DND-41 (cell line): Measurements from ENCODE around the gene MYT1.

ENCODE experiments used
- ATAC-seq: fragments of 200-7000 bp; cut with Tn5 transposase; 3 replicates; pipeline ENCODE4 v1.9.1; 2021; ENCODE audit warnings: low read depth; ENCODE audit not compliant: insufficient read depth
- DNase-seq: peaks from one replicate; pipeline ENCODE4 v3.0.0-alpha.2; 2020
- H2AFZ ChIP-seq: 2 replicates; pipeline ENCODE4 v1.6.0; 2012; ENCODE audit warnings: low read depth, low read length
- H3K27ac ChIP-seq: 2 replicates; pipeline ENCODE4 v1.5.1; 2012; ENCODE audit warnings: low read length, inconsistent platforms
- H3K27me3 ChIP-seq: fragments of 200-600 bp; sonication (generic); 2 replicates; pipeline ENCODE4 v1.6.0; 2012; ENCODE audit warnings: low read length, mild to moderate bottlenecking, inconsistent platforms; ENCODE audit not compliant: insufficient read depth, poor library complexity
- H3K36me3 ChIP-seq: 2 replicates; pipeline ENCODE4 v1.5.1; 2012; ENCODE audit warnings: low read length, inconsistent platforms; ENCODE audit not compliant: insufficient read depth
- H3K4me1 ChIP-seq: 2 replicates; pipeline ENCODE4 v1.5.1; 2012; ENCODE audit warnings: mild to moderate bottlenecking, low read length; ENCODE audit not compliant: insufficient read depth
- H3K4me2 ChIP-seq: 2 replicates; pipeline ENCODE4 v1.6.0; 2012; ENCODE audit warnings: mild to moderate bottlenecking, moderate library complexity, low read length, inconsistent platforms; ENCODE audit not compliant: insufficient read depth
- H3K4me3 ChIP-seq, 2 experiments: fragments of 200-600 bp in 1 of 2; shearing (Covaris generic) in 1 of 2; 2 replicates each; pipeline ENCODE4 v1.5.1; 2012 to 2016; ENCODE audit warnings: inconsistent platforms in 2 of 2, low read length in 2 of 2, mild to moderate bottlenecking in 2 of 2, low read depth in 1 of 2, moderate library complexity in 1 of 2
- H3K79me2 ChIP-seq: 2 replicates; pipeline ENCODE4 v1.6.0; 2012; ENCODE audit warnings: low read length, inconsistent platforms; ENCODE audit not compliant: insufficient read depth
- H3K9ac ChIP-seq: 2 replicates; pipeline ENCODE4 v1.6.0; 2012; ENCODE audit warnings: low read depth, mild to moderate bottlenecking, inconsistent platforms, low read length, moderate library complexity
- H3K9me3 ChIP-seq: 2 replicates; pipeline ENCODE4 v1.5.1; 2012; ENCODE audit warnings: low read length, moderate library complexity, mild to moderate bottlenecking, inconsistent platforms; ENCODE audit not compliant: insufficient read depth, severe bottlenecking
- H4K20me1 ChIP-seq: 2 replicates; pipeline ENCODE4 v1.6.0; 2012; ENCODE audit warnings: low read length; ENCODE audit not compliant: insufficient read depth
- EZH2 ChIP-seq: IDR thresholded peaks from 3 replicates; pipeline ENCODE4 v1.6.1; 2012; ENCODE audit warnings: borderline replicate concordance, low read depth, mild to moderate bottlenecking, moderate library complexity, low read length, inconsistent platforms; ENCODE audit not compliant: severe bottlenecking
- TF ChIP-seq, protein P1 (sequence below): IDR thresholded peaks from 2 replicates; pipeline ENCODE4 v1.5.1; 2012; ENCODE audit warnings: borderline replicate concordance, low read length, moderate library complexity, mild to moderate bottlenecking; ENCODE audit not compliant: poor library complexity, severe bottlenecking; ENCODE audit errors: extremely low read depth

The MYT1 gene

DNA sequence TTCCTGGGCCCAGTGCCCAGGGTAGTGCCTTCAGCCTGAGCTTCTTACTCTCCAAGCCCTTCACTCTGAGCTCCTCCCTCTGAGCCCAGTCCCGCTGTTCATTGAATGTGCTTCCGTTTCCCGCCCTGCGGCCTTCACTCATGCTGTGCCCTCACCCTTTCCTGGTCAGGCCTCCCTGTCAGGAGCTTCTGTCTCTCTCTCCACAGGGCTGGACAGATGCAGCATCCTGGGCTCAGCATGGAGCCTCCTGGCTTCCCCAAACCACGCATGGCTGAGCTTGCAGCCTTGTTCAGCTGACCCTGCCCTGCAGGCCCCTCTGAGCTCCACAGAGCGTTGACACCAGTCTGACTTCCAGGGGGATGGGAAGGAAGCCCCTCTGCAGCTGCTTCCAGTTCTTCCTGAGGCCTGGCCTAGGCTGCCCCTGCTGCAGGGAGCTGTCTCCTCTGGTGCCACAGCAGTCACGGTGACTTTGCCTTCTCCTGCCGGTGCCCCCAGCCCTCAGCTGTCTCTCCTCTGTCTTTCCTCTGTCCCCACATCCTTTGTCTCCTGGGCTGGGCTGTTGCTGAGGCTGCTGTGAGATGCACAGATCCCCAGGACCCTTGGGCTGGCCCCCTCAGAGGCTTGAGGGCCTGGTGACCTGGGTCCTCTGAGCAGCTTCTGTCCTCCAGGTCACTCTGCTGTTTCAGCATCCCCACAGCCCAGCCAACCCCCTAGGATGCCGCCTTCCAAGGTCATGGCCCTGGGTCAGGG lies 7.9 kb upstream of the MYT1 start:
- Histone ChIP-seq H3K4me1 (no peaks in the 10 kb centered on the region), H4K20me1 (peaks cover 31% of the 10 kb centered on the region), H3K36me3 (no peaks in the 10 kb centered on the region), H3K4me3 (no peak overlapping the region), H3K79me2 (no peaks in the 10 kb centered on the region), H3K9me3 (no peaks in the 10 kb centered on the region), H3K4me2 (no peak overlapping the region), H3K27me3 (no peaks in the 10 kb centered on the region), H3K9ac (no peak overlapping the region), H2AFZ (no peak overlapping the region), H3K27ac (no peak overlapping the region)
- ATAC-seq (no peak), DNase-seq (no peak)
- TF ChIP-seq, protein P1, sequence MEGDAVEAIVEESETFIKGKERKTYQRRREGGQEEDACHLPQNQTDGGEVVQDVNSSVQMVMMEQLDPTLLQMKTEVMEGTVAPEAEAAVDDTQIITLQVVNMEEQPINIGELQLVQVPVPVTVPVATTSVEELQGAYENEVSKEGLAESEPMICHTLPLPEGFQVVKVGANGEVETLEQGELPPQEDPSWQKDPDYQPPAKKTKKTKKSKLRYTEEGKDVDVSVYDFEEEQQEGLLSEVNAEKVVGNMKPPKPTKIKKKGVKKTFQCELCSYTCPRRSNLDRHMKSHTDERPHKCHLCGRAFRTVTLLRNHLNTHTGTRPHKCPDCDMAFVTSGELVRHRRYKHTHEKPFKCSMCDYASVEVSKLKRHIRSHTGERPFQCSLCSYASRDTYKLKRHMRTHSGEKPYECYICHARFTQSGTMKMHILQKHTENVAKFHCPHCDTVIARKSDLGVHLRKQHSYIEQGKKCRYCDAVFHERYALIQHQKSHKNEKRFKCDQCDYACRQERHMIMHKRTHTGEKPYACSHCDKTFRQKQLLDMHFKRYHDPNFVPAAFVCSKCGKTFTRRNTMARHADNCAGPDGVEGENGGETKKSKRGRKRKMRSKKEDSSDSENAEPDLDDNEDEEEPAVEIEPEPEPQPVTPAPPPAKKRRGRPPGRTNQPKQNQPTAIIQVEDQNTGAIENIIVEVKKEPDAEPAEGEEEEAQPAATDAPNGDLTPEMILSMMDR: no peak
- TF ChIP-seq EZH2: no peak

DNA sequence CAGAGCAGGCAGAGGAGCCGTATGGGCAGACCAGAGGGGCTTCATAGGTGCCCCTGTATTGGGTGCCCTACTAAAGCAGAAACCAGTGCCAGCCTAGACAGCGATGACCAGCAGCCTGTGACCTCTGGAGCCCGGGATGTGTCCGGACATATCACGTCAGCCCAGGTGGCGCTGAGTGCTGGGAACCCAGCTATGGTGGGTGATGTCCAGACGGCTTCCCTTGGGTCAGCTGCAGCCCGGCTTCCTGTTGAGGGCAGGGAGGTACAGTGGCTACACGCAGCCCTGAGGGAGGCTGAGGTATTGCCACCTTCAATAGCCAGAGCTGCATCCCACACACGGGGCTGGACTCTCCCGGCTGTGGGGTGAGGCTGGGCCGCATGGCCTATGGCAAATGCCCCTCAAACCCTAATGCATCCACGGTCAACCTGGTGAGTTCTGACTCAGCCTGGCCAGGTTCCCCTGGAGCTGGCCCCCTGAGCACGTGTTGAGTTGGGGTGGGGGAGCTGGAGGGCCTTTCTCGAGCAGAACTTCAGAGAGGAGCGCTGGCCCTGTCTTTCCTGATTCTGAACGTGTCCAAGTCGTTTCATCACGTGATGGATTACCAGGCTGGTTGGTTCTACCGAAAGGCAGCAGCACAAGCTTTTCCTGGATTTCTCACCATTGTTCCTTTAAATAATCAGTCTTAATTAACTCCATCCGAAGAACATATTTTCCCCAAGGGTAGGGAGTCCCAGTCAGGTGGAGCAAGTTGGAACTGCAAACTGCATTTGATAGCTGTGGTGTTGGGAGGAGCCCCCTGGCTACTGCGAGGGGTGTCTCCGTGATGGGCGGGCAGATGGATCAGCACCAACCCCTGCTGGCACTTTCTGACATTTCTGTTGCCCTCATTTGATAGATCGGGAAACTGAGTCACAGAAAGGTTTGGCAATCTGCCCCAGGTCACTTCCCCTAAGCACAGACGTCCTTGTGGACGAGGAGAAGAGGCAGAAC lies 7.1 kb upstream of the MYT1 start:
- Histone ChIP-seq H2AFZ (no peak overlapping the region), H3K79me2 (no peaks in the 10 kb centered on the region), H3K27ac (no peak overlapping the region), H3K9me3 (no peaks in the 10 kb centered on the region), H3K36me3 (no peaks in the 10 kb centered on the region), H3K4me1 (no peaks in the 10 kb centered on the region), H3K27me3 (peaks cover 1% of the 10 kb centered on the region), H3K4me2 (no peak overlapping the region), H3K4me3 (no peak overlapping the region), H4K20me1 (peaks cover 31% of the 10 kb centered on the region), H3K9ac (no peak overlapping the region)
- DNase-seq: no peak
- no peak for TF ChIP-seq EZH2
- TF ChIP-seq, protein P1: no peak
- ATAC-seq: no peak

DNA sequence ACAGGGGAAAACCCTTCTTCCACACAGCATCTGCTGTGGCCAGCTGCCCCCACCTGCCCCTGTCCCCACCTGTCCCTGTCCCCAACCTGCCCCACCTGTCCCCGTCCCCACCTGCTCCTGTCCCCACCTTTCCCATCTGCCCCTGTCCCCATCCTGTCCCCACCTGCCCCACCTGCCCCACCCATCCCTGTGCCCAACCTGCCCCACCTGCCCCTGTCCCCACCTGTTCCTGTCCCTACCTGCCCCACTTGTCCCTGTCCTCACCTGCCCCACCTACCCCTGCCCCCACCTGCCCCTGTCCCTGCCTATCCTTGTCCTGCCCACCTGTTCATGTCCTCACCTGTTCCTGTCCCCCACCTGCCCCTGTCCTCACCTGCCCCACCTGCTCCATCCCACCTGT lies 6.4 kb upstream of the MYT1 start:
- H2AFZ ChIP-seq: no peak overlapping the region
- peaks cover 5% of the 10 kb centered on the region for H3K27me3 ChIP-seq
- H3K4me2 ChIP-seq: no peak overlapping the region
- H4K20me1 ChIP-seq: peaks cover 31% of the 10 kb centered on the region
- no peak for ATAC-seq
- H3K36me3 ChIP-seq: no peaks in the 10 kb centered on the region
- TF ChIP-seq, protein P1: no peak
- TF ChIP-seq EZH2: no peak
- H3K79me2 ChIP-seq: no peaks in the 10 kb centered on the region
- H3K9ac ChIP-seq: no peak overlapping the region
- no peak overlapping the region for H3K27ac ChIP-seq
- no peaks in the 10 kb centered on the region for H3K4me1 ChIP-seq
- DNase-seq: no peak
- H3K4me3 ChIP-seq: no peak overlapping the region
- H3K9me3 ChIP-seq: no peaks in the 10 kb centered on the region
